Uterus (tissue), 4 donors: ENCODE data around the gene S100A7A. TPM values are rescaled to one million over a fixed set of nuclear protein-coding genes. Genes with fewer than 3 reads are reported as not detected.
"Not testable (repeated sequence)": the region's sequence is repeated elsewhere in the genome, so short reads cannot be mapped to it uniquely, and the experiment has no call there.

ENCODE experiments used
- DNase-seq, 2 donors: peaks; one replicate each; pipeline ENCODE4 v3.0.0-alpha.2; 2019 to 2020
- H3K27ac ChIP-seq, 2 donors: fragments of 200-600 bp; sonication (generic); 1 replicate in 1 of 2; 2 replicates in 1 of 2; pipeline ENCODE4 v1.5.1; 2016 to 2018
- H3K27me3 ChIP-seq, 2 donors: fragments of 200-600 bp; sonication (generic); one replicate each; pipeline ENCODE4 v1.5.1; 2018 to 2019; ENCODE audit warnings: control low read depth in 1 of 2
- H3K36me3 ChIP-seq, 2 donors: fragments of 200-600 bp; sonication (generic); one replicate each; pipeline ENCODE4 v1.5.1; 2019; ENCODE audit warnings: control low read depth in 1 of 2
- H3K4me1 ChIP-seq, 2 donors: fragments of 200-600 bp; sonication (generic); one replicate each; pipeline ENCODE4 v1.5.1; 2018 to 2019; ENCODE audit warnings: control low read depth in 1 of 2
- H3K4me3 ChIP-seq, 2 donors: fragments of 200-600 bp; sonication (generic); 1 replicate in 1 of 2; 2 replicates in 1 of 2; pipeline ENCODE4 v1.5.1; 2018 to 2019; ENCODE audit warnings: mild to moderate bottlenecking in 1 of 2
- H3K9me3 ChIP-seq, 2 donors: fragments of 200-600 bp; sonication (generic); one replicate each; pipeline ENCODE4 v1.5.1; 2019; ENCODE audit warnings: control low read depth in 1 of 2
- CTCF ChIP-seq, 4 experiments: fragments of 200-600 bp in 2 of 4; fragments of 450-650 bp in 2 of 4; sonication (generic) in 2 of 4; IDR thresholded peaks; one replicate each; pipeline ENCODE4 v1.5.1; 2016 to 2019; ENCODE audit warnings: antibody characterized with exemption in 4 of 4, mild to moderate bottlenecking in 2 of 4, moderate library complexity in 1 of 4
- POLR2A ChIP-seq, 2 donors: fragments of 450-650 bp; IDR thresholded peaks; one replicate each; pipeline ENCODE4 v1.6.1; 2016; ENCODE audit warnings: antibody characterized with exemption in 2 of 2, mild to moderate bottlenecking in 1 of 2, moderate library complexity in 1 of 2
- intact Hi-C: fragments of 100-400 bp; cut with DNase I; formaldehyde crosslinking; loops from one replicate; pipeline ENCODE4 v1.15.1; 2023; ENCODE audit warnings: low total_unique reads
- total RNA-seq, 4 donors: library from RNA; depleted of rRNA in 3 of 4; stranded (reverse); fragments of >200 nt in 3 of 4; gene quantifications; one replicate each; pipeline versions ENCODE4 v1.1.0 to v1.2.4, GENCODE V29; 2014 to 2023
- donor health status: DM: yes; HTN: yes; CAD: no.

S100A7A gene
- total RNA-seq, 4 donors from 2014 or later = not detected

DNA sequence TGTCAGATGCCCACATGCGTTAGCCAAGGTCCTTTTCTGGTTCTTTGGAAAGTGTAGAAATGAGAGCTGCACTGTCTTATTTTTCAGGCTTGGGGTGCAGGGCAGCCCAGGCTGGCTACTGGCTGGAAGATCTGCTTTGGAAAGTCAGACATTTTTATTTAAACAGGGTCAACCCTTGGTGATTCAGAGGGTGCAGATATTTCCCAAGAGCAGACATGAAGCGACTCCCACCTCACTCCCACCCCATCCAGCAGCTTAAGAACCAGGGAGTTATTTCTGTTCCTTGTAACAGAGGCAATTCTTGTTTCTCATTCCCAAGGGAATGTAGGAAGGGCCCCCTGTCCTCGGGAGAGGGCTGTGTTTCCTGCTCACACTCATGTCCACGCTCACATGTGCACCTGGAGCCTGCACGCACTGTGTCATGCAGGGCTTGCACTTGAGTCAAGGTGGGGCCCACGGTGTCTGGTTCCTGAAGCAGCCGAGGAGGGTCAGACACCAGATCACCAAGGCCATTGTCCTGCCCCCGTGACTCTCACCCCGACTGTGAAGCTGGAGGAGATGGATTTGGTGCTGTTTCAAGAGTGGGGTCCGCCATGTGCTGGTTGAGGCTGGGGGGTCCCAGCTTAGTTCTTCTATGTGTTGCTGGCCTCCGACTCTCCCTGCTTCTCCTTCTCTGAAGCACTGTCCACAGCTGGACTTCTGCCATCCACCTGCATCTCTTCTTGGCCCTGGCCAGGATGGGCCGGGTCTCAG is 992 bp downstream of the S100A7A start:
- Histone ChIP-seq H3K27ac (no peak overlapping the region), H3K9me3 (no peaks in the 10 kb centered on the region), H3K4me3 (no peak overlapping the region), H3K36me3 (no peaks in the 10 kb centered on the region), H3K4me1 (no peaks in the 10 kb centered on the region), H3K27me3 (no peaks in the 10 kb centered on the region)
- TF ChIP-seq CTCF (IDR thresholded peaks at IDR 0.05) (no peak), POLR2A (IDR thresholded peaks at IDR 0.05) (no peak)
- intact Hi-C loops = no loop called here
- DNase-seq = no peak

- H3K27me3 ChIP-seq, H3K36me3 ChIP-seq, H3K27ac ChIP-seq, H3K4me1 ChIP-seq, intact Hi-C loops, H3K4me3 ChIP-seq, H3K9me3 ChIP-seq, DNase-seq: not testable (repeated sequence)
These were observed 2.6 kb downstream of the S100A7A start for GRCh38 chr1:153418758-153419435.

DNA sequence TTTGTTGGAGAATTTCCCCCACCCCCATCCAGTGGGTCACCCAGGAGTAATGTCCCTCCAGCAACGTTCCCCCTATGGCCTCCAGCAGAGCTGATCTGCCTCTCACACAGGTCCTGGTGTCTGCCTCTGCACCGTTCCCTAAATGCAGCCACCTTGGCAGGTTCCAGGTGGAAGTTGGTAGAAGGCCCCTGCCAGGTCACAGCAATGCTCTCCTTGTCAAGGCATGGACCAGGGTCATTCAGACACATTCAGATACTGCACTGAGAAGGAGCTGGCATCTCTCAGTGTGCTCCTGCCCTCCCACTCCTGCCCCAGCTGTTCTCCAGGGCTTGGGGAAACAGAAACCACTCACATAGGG is 3.1 kb downstream of the S100A7A start:
- H3K27me3 ChIP-seq = not testable (repeated sequence)

DNA sequence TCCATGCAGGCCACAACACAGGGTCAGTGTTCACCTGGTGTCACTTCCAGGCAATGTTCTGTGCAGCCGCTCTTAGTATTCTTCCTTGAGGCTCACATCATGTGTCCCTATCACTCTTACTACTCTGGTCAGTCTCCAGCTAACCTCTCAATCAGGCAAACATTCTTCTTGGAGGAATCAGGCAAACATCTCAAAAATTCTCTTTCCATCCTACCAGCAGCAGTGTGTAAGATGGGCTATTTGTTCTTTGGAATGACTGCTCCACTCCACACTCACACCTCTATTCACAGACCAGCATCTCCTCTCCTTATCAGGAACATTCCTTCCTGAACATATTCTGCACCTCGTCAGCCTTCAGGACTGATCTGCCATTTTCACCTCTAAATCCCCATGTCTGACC is 4.0 kb downstream of the S100A7A start:
- H3K27me3 ChIP-seq = no peaks in the 10 kb centered on the region
- H3K4me1 ChIP-seq = no peaks in the 10 kb centered on the region
- TF ChIP-seq POLR2A (IDR thresholded peaks at IDR 0.05) (no peak), CTCF (IDR thresholded peaks at IDR 0.05) (no peak)
- no peak overlapping the region for H3K4me3 ChIP-seq
- H3K36me3 ChIP-seq = no peaks in the 10 kb centered on the region
- intact Hi-C loops = no loop called here
- H3K9me3 ChIP-seq = no peaks in the 10 kb centered on the region
- no peak overlapping the region for H3K27ac ChIP-seq
- DNase-seq = no peak

More for the DNA sequence above, 3.1 kb downstream of the S100A7A start:
- DNase-seq, H3K9me3 ChIP-seq, H3K4me3 ChIP-seq, H3K27ac ChIP-seq, intact Hi-C loops, H3K36me3 ChIP-seq, H3K4me1 ChIP-seq: not testable (repeated sequence)

- no peaks in the 10 kb centered on the region for H3K4me1 ChIP-seq
- no peaks in the 10 kb centered on the region for H3K36me3 ChIP-seq
- no peaks in the 10 kb centered on the region for H3K27me3 ChIP-seq
- peak; percentile 51 to 52 for DNase-seq
- intact Hi-C loops = no loop called here
- H3K4me3 ChIP-seq = no peak overlapping the region
- no peaks in the 10 kb centered on the region for H3K9me3 ChIP-seq
- TF ChIP-seq CTCF (IDR thresholded peaks at IDR 0.05) (no peak), POLR2A (IDR thresholded peaks at IDR 0.05) (no peak)
- no peak overlapping the region for H3K27ac ChIP-seq
These were observed 6.2 kb downstream of the S100A7A start for GRCh38 chr1:153422450-153423068.

- Histone ChIP-seq H3K4me1 (no peaks in the 10 kb centered on the region), H3K27me3 (no peaks in the 10 kb centered on the region), H3K9me3 (no peaks in the 10 kb centered on the region), H3K27ac (no peak overlapping the region), H3K36me3 (no peaks in the 10 kb centered on the region), H3K4me3 (no peak overlapping the region)
- TF ChIP-seq POLR2A (IDR thresholded peaks at IDR 0.05) = no peak
- DNase-seq = no peak
- intact Hi-C loops = no loop called here
These were observed 10.5 kb downstream of the S100A7A start for GRCh38 chr1:153426809-153427208.
